Endothelial cell of umbilical vein (primary cell): Measurements from ENCODE around the gene SEMA4D. TPM values are rescaled to one million over a fixed set of nuclear protein-coding genes. Genes with fewer than 3 reads are reported as not detected.

Source experiments
- BruUV-seq: library from RNA; stranded (reverse); fragments of 400-500 nt; replicated peaks from 2 replicates; lab custom pipeline; 2021; lab: Mats Ljungman, UMichigan
- CTCF ChIA-PET: fragments of 300-600, 350-600 bp; sonication (Branson Sonifier 250); formaldehyde crosslinking; loops from one replicate; lab custom pipeline; 2021; ENCODE audit warnings: antibody characterized with exemption, inconsistent platforms; lab: Charles Lee
- POLR2A ChIA-PET: fragments of 300-600, 350-600 bp; sonication (Branson Sonifier 250); formaldehyde crosslinking; loops from one replicate; lab custom pipeline; 2021; ENCODE audit warnings: antibody characterized with exemption, inconsistent platforms; lab: Charles Lee
- DNase-seq: peaks from one replicate; pipeline ENCODE4 v3.0.0-alpha.2; 2011; ENCODE audit warnings: low read depth, low spot score
- FAIRE-seq: peaks from 2 replicates; lab custom pipeline; 2011; peaks lifted over from hg19 to GRCh38; lab: Jason Lieb, UNC
- H2AFZ ChIP-seq: 2 replicates; pipeline ENCODE4 v1.6.0; 2012; ENCODE audit warnings: low read depth, low read length, control low read depth, inconsistent platforms
- H3K27ac ChIP-seq: 2 replicates; pipeline ENCODE4 v1.5.1; 2011; ENCODE audit warnings: low read depth, mild to moderate bottlenecking, control low read depth, low read length, moderate library complexity; ENCODE audit not compliant: insufficient read depth
- H3K27me3 ChIP-seq, 2 experiments: 2 replicates each; pipeline versions ENCODE4 v1.6.0 to v1.6.1; 2011; ENCODE audit warnings: low read length in 2 of 2, mixed read lengths in 1 of 2; ENCODE audit not compliant: control insufficient read depth in 2 of 2, insufficient read depth in 2 of 2
- H3K36me3 ChIP-seq, 2 experiments: 2 replicates in 1 of 2; 3 replicates in 1 of 2; pipeline ENCODE4 v1.5.1; 2011; ENCODE audit warnings: low read length in 2 of 2, mild to moderate bottlenecking in 1 of 2, moderate library complexity in 1 of 2; ENCODE audit not compliant: control insufficient read depth in 2 of 2, insufficient read depth in 2 of 2; ENCODE audit errors: extremely low read depth in 1 of 2
- H3K4me1 ChIP-seq: 3 replicates; pipeline ENCODE4 v1.5.1; 2011; ENCODE audit warnings: mild to moderate bottlenecking, low read length; ENCODE audit not compliant: control insufficient read depth, insufficient read depth; ENCODE audit errors: extremely low read depth
- H3K4me2 ChIP-seq: 2 replicates; pipeline ENCODE4 v1.6.1; 2011; ENCODE audit warnings: low read length, control low read depth, mixed read lengths; ENCODE audit not compliant: insufficient read depth
- H3K4me3 ChIP-seq, 3 experiments: fragments of 200-600 bp in 1 of 3; sonication (generic), shearing (Covaris generic) in 1 of 3; replicated peaks in 1 of 3; 2 replicates each; pipeline ENCODE4 v1.5.1; 2011 to 2016; ENCODE audit warnings: control low read depth in 3 of 3, low read length in 3 of 3, mild to moderate bottlenecking in 2 of 3, inconsistent platforms in 1 of 3, low read depth in 1 of 3, moderate library complexity in 1 of 3; ENCODE audit not compliant: insufficient read depth in 1 of 3
- H3K79me2 ChIP-seq: 2 replicates; pipeline ENCODE4 v1.6.0; 2012; ENCODE audit warnings: low read length, inconsistent platforms; ENCODE audit not compliant: control insufficient read depth, insufficient read depth
- H3K9ac ChIP-seq: replicated peaks from 2 replicates; pipeline ENCODE3; 2011; ENCODE audit warnings: low read length, control low read depth; ENCODE audit not compliant: insufficient read depth; ENCODE audit errors: extremely low read depth
- H3K9me1 ChIP-seq: replicated peaks from 3 replicates; pipeline ENCODE4 v1.6.0; 2011; ENCODE audit warnings: mild to moderate bottlenecking, low read length; ENCODE audit not compliant: control insufficient read depth, insufficient read depth; ENCODE audit errors: extremely low read depth
- H3K9me3 ChIP-seq: replicated peaks from 2 replicates; pipeline ENCODE4 v1.5.1; 2012; ENCODE audit warnings: low read length, inconsistent platforms; ENCODE audit not compliant: control insufficient read depth, insufficient read depth
- H4K20me1 ChIP-seq: replicated peaks from 2 replicates; pipeline ENCODE3; 2011; ENCODE audit warnings: mild to moderate bottlenecking, low read length; ENCODE audit not compliant: control insufficient read depth, insufficient read depth; ENCODE audit errors: extremely low read depth
- CTCF ChIP-seq, 2 donors: IDR thresholded peaks; 1 replicate in 1 of 2; 2 replicates in 1 of 2; pipeline ENCODE4 v1.5.1; 2011; ENCODE audit warnings: low read length in 2 of 2, mild to moderate bottlenecking in 2 of 2, moderate library complexity in 2 of 2, control low read depth in 1 of 2, inconsistent platforms in 1 of 2, low read depth in 1 of 2; ENCODE audit not compliant: insufficient read depth in 1 of 2; ENCODE audit errors: extremely low read depth in 1 of 2
- EZH2 ChIP-seq: IDR thresholded peaks from 2 replicates; pipeline ENCODE4 v1.6.1; 2012; ENCODE audit warnings: borderline replicate concordance, low read depth, mild to moderate bottlenecking, moderate library complexity, low read length, inconsistent platforms; ENCODE audit not compliant: severe bottlenecking
- FOS ChIP-seq: IDR thresholded peaks from 2 replicates; pipeline ENCODE4 v1.6.1; 2011; ENCODE audit warnings: mild to moderate bottlenecking, low read length, moderate library complexity, borderline replicate concordance; ENCODE audit not compliant: insufficient read depth
- GATA2 ChIP-seq: IDR thresholded peaks from 2 replicates; pipeline ENCODE4 v1.7.0; 2011; ENCODE audit warnings: low read depth, mild to moderate bottlenecking, moderate library complexity, mixed read lengths, low read length; ENCODE audit not compliant: insufficient read length, insufficient read depth
- JUN ChIP-seq: IDR thresholded peaks from 2 replicates; pipeline ENCODE4 v1.6.1; 2011; ENCODE audit warnings: borderline replicate concordance, low read depth; ENCODE audit not compliant: insufficient read length, insufficient read depth
- MAX ChIP-seq: IDR thresholded peaks from 2 replicates; pipeline ENCODE4 v1.6.1; 2011; ENCODE audit not compliant: insufficient read depth, insufficient read length
- MYC ChIP-seq: IDR thresholded peaks from one replicate; pipeline ENCODE4 v1.6.1; 2011; ENCODE audit warnings: mild to moderate bottlenecking, low read depth, low read length
- POLR2A ChIP-seq: IDR thresholded peaks from 2 replicates; pipeline ENCODE4 v1.6.1; 2012; ENCODE audit warnings: low read depth, mild to moderate bottlenecking, control low read depth, low read length
- POLR2AphosphoS5 ChIP-seq: IDR thresholded peaks from 2 replicates; pipeline ENCODE4 v1.6.1; 2012; ENCODE audit warnings: low read depth, mild to moderate bottlenecking, control low read depth, low read length, moderate library complexity; ENCODE audit not compliant: insufficient read depth
- dilution Hi-C: fragments of 300-500 bp; cut with MboI; formaldehyde crosslinking; loops from one replicate; pipeline ENCODE4 v1.15.0; 2019; ENCODE audit warnings: low sequenced_read_pairs; ENCODE audit not compliant: extremely low pct_ligation_motif_present
- intact Hi-C: fragments of 100-400 bp; cut with micrococcal nuclease; formaldehyde crosslinking; loops from one replicate; pipeline ENCODE4 v1.10.0; 2022
- polyA plus RNA-seq, 4 experiments: library from polyadenylated mRNA; depleted of rRNA in 3 of 4; stranded (reverse) in 3 of 4; unstranded in 1 of 4; fragments of >200 nt; gene quantifications; 2 replicates each; pipeline versions ENCODE4 v1.2.1 to v1.2.3, GENCODE V29; 2011 to 2012; ENCODE audit warnings: missing spikeins in 1 of 4
- total RNA-seq: library from RNA; stranded (reverse); gene quantifications from 2 replicates; pipeline ENCODE4 v1.2.3, GENCODE V29; 2021

SEMA4D gene
- total and polyA plus RNA-seq, 2 donors (not counting 3 experiments of a cell fraction or from before 2014, with no cell fraction given) = 3.9 to 15.7 TPM

GRCh38 chr9:89493181-89493580 is 4.7 kb downstream of the SEMA4D start:
- H3K27me3 ChIP-seq = no peaks in the 10 kb centered on the region
- dilution Hi-C loops = no loop called here
- FAIRE-seq (no peak), DNase-seq (no peak)
- H2AFZ ChIP-seq = no peak overlapping the region
- H4K20me1 ChIP-seq = no peaks in the 10 kb centered on the region
- H3K4me2 ChIP-seq = no peak overlapping the region
- BruUV-seq = no TSS peak
- no peak overlapping the region for H3K9ac ChIP-seq
- H3K79me2 ChIP-seq = no peaks in the 10 kb centered on the region
- no peaks in the 10 kb centered on the region for H3K9me1 ChIP-seq
- intact Hi-C loops = no loop called here
- H3K36me3 ChIP-seq = no peaks in the 10 kb centered on the region
- no peak for TF ChIP-seq MYC
- no peak for TF ChIP-seq CTCF (IDR thresholded peaks at IDR 0.05; ENCODE audit: extremely low read depth in 1 of 2, insufficient read depth in 1 of 2, low read depth in 1 of 2, low read length in 2 of 2)
- no peak for TF ChIP-seq GATA2
- no peak for TF ChIP-seq JUN
- TF ChIP-seq FOS = no peak
- no peak for TF ChIP-seq POLR2AphosphoS5
- no peak for TF ChIP-seq POLR2A
- no peak for TF ChIP-seq MAX
- TF ChIP-seq EZH2 = no peak
- H3K27ac ChIP-seq = no peak overlapping the region
- peaks cover 4% of the 10 kb centered on the region for H3K4me1 ChIP-seq
- ChIA-PET POLR2A (no interaction called here), CTCF (no interaction called here)
- H3K9me3 ChIP-seq = no peaks in the 10 kb centered on the region
- no peak overlapping the region for H3K4me3 ChIP-seq
